Astrocyte of the spinal cord (primary cell): ENCODE data around the gene MAPK8IP1.

ENCODE experiments used
- DNase-seq: peaks from one replicate; pipeline ENCODE4 v3.0.0; 2011; ENCODE audit warnings: low read depth, low spot score
- H3K4me3 ChIP-seq: 2 replicates; pipeline ENCODE4 v1.5.1; 2011; ENCODE audit warnings: low read depth, mild to moderate bottlenecking, low read length, moderate library complexity
- in situ Hi-C: cut with HindIII; loops from 2 replicates; pipeline ENCODE4 v1.10.0; 2017; ENCODE audit warnings: low sequenced_read_pairs
- TF ChIP-seq, protein P1 (sequence below): IDR thresholded peaks from 2 replicates; pipeline ENCODE4 v1.5.1; 2012; ENCODE audit warnings: low read depth, mild to moderate bottlenecking, low read length, inconsistent platforms

The MAPK8IP1 gene

DNA sequence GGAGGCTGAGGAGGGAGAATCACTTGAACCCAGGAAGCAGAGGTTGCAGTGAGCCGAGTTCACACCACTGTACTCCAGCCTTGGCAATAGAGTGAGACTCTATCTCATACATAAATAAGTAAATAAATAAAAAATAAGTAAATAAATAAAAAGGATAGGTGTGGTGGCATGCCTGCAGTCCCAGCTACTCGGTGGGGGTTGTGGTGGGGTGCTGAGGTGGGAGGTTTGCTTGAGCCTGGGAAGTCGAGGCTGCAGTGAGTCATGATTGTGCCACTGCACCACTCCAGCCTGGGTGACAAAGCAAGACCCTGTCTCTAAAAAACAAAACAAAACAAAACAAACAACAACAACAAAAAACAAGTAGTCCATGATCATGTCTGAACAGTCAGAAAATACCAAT is 40.1 kb downstream of the MAPK8IP1 start:
- no peak overlapping the region for H3K4me3 ChIP-seq
- in situ Hi-C loops: no loop called here
- DNase-seq: no peak
- TF ChIP-seq, protein P1, sequence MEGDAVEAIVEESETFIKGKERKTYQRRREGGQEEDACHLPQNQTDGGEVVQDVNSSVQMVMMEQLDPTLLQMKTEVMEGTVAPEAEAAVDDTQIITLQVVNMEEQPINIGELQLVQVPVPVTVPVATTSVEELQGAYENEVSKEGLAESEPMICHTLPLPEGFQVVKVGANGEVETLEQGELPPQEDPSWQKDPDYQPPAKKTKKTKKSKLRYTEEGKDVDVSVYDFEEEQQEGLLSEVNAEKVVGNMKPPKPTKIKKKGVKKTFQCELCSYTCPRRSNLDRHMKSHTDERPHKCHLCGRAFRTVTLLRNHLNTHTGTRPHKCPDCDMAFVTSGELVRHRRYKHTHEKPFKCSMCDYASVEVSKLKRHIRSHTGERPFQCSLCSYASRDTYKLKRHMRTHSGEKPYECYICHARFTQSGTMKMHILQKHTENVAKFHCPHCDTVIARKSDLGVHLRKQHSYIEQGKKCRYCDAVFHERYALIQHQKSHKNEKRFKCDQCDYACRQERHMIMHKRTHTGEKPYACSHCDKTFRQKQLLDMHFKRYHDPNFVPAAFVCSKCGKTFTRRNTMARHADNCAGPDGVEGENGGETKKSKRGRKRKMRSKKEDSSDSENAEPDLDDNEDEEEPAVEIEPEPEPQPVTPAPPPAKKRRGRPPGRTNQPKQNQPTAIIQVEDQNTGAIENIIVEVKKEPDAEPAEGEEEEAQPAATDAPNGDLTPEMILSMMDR: no peak

DNA sequence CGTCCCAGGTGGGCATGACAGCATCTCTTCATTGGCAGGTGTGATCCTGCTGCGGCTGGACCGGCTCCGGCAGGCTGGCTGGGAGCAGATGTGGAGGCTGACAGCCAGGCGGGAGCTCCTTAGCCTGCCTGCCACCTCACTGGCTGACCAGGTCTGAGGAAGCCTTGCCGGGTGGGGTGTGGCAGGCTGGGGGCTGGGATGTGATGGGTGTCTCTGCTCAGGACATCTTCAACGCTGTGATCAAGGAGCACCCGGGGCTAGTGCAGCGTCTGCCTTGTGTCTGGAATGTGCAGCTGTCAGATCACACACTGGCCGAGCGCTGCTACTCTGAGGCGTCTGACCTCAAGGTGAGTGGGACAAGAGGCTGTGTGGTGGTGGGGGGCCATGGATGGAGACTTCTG is 40.5 kb downstream of the MAPK8IP1 start:
- in situ Hi-C loops: no loop called here
- TF ChIP-seq, protein P1: no peak

DNA sequence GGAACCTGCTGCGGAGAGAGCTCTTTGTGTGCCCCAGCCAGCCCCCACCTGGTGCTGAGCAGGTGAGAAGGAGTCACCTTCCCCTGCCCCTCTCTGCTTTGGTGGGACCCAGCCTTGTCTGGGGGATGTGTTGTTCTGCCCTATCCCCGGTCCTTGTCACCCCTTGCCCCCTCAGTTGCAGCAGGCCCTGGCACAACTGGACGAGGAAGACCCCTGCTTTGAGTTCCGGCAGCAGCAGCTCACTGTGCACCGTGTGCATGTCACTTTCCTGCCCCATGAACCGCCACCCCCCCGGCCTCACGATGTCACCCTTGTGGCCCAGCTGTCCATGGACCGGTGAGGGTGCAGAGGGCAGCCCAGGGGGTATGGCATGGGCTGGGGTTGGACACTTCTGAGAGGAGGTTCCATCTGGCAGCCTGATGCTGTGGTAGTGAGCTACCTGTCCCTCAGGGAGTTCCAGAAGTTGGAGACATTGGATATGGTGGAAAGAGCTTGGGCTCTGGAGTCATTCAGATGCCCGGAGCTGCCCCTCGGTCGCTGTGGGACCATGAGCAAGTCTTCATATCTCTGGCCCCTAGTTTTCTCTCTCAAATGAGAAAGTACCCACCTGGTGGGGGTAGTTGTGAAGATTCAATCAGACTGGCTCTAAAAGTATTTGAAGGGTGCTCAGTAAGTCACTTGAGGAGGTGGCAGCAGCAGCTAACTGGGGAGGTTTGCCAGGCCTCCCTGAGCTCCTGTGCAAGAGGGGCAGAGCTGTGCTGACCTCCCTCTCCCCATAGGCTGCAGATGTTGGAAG is 41.3 kb downstream of the MAPK8IP1 start:
- no peak overlapping the region for H3K4me3 ChIP-seq
- in situ Hi-C loops: no loop called here
- no peak for DNase-seq

More for the DNA sequence above, 40.5 kb downstream of the MAPK8IP1 start:
- H3K4me3 ChIP-seq: no peak overlapping the region
- DNase-seq: no peak

DNA sequence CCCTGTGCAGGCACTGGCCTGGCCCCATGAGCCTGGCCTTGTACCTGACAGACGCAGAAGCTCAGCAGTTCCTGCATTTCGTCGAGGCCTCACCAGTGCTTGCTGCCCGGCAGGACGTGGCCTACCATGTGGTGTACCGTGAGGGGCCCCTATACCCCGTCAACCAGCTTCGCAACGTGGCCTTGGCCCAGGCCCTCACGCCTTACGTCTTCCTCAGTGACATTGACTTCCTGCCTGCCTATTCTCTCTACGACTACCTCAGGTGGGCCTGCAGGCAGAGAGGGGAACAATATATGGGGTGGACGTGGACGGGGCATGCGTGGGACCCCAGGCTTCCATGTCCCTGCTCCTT is 41.9 kb downstream of the MAPK8IP1 start:
- no peak for DNase-seq
- in situ Hi-C loops: no loop called here

More for the DNA sequence above, 41.3 kb downstream of the MAPK8IP1 start:
- TF ChIP-seq, protein P1: no peak

DNA sequence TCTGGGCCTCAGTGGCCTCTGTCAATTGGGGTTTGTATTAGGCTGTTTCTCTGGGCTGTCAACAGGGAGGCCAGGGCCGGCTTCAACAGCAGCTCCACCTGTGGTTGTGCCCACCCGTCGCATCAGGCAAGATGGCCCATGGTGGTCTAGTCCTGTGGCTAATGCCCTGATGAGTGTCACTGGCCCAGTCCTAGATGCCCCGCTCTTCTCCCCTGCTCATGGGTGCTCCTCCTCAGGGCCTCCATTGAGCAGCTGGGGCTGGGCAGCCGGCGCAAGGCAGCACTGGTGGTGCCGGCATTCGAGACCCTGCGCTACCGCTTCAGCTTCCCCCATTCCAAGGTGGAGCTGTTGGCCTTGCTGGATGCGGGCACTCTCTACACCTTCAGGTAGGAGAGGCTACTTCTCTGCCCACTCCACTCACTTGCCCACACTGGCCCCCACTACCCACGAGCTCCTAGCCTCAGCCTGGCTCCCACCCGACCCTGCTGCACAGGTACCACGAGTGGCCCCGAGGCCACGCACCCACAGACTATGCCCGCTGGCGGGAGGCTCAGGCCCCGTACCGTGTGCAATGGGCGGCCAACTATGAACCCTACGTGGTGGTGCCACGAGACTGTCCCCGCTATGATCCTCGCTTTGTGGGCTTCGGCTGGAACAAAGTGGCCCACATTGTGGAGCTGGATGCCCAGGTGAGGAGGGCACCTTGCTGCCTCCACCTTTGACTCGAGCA is 42.4 kb downstream of the MAPK8IP1 start:
- in situ Hi-C loops: no loop called here
- TF ChIP-seq, protein P1: no peak
- H3K4me3 ChIP-seq: no peak overlapping the region
- no peak for DNase-seq

More for the DNA sequence above, 41.9 kb downstream of the MAPK8IP1 start:
- H3K4me3 ChIP-seq: no peak overlapping the region
- TF ChIP-seq, protein P1: no peak

DNA sequence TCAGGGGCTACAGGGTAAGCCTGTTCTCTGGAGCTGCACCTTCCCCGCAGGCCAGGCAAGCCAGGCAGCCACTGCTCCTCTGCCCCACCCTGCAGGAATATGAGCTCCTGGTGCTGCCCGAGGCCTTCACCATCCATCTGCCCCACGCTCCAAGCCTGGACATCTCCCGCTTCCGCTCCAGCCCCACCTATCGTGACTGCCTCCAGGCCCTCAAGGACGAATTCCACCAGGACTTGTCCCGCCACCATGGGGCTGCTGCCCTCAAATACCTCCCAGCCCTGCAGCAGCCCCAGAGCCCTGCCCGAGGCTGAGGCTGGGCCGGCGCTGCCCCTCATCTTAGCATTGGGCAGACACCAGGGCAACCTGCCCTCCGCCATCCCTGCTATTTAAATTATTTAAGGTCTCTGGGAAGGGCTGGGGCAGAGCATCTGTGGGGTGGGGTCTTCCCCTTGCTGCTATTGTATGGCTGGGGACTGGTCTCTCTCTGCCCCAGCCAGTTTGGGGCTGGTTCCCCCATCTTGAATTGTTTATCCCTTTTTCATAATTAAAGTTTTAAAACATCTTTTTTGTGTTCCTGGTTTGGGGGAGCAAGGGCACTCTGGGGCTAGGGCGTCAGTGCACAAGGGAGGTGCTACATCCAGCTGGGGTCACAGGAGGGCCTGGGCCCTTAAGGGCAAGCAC is 43.2 kb downstream of the MAPK8IP1 start:
- TF ChIP-seq, protein P1: no peak
- no peak overlapping the region for H3K4me3 ChIP-seq
- in situ Hi-C loops: no loop called here
- DNase-seq: no peak
